A549 (cell line): Measurements from ENCODE around the gene GRID1.

ENCODE experiments used
- BHLHE40 ChIP-seq: IDR thresholded peaks from 2 replicates; pipeline ENCODE4 v1.6.1; 2012; ENCODE audit warnings: low read depth, low read length, inconsistent platforms
- CTCF ChIP-seq: fragments of >200 bp; sonication (Bioruptor Twin); formaldehyde crosslinking; IDR thresholded peaks from 3 replicates; pipeline ENCODE4 v1.5.1; 2016
- EP300 ChIP-seq, 2 experiments: fragments of >200 bp; sonication (Bioruptor Twin); formaldehyde crosslinking; IDR thresholded peaks; 2 replicates in 1 of 2; 3 replicates in 1 of 2; pipeline ENCODE4 v1.6.1; 2016 to 2017
- GATA3 ChIP-seq: IDR thresholded peaks from 2 replicates; pipeline ENCODE4 v1.6.1; 2012; ENCODE audit warnings: borderline replicate concordance
- HDAC2 ChIP-seq: fragments of 200-600 bp; sonication (generic); IDR thresholded peaks from 2 replicates; pipeline ENCODE4 v1.6.1; 2016
- JUNB ChIP-seq: fragments of >200 bp; sonication (Bioruptor Twin); formaldehyde crosslinking; IDR thresholded peaks from 2 replicates; pipeline ENCODE4 v1.6.1; 2016
- KDM5A ChIP-seq: fragments of 200-600 bp; sonication (generic); IDR thresholded peaks from 2 replicates; pipeline ENCODE4 v1.6.1; 2016; ENCODE audit warnings: antibody characterized with exemption, mild to moderate bottlenecking
- MAX ChIP-seq: IDR thresholded peaks from 2 replicates; pipeline ENCODE4 v1.6.1; 2012
- POLR2A ChIP-seq: IDR thresholded peaks from 2 replicates; pipeline ENCODE4 v1.6.1; 2012; ENCODE audit warnings: mild to moderate bottlenecking, low read length
- RARB ChIP-seq: fragments of 250-450 bp; sonication (Bioruptor Pico); IDR thresholded peaks from 2 replicates; pipeline ENCODE4 v1.8.0; 2021; ENCODE audit warnings: mild to moderate bottlenecking, moderate library complexity
- REST ChIP-seq: fragments of 200-600 bp; sonication (generic); IDR thresholded peaks from 2 replicates; pipeline ENCODE4 v1.6.1; 2016; ENCODE audit warnings: antibody characterized with exemption, mild to moderate bottlenecking, moderate library complexity
- ZC3H11A ChIP-seq: fragments of 450-650 bp; IDR thresholded peaks from 2 replicates; pipeline ENCODE4 v1.6.1; 2014; ENCODE audit warnings: antibody characterized with exemption, mild to moderate bottlenecking

- TF ChIP-seq CTCF (no peak), HDAC2 (no peak), BHLHE40 (no peak), KDM5A (no peak), EP300 (IDR thresholded peaks at IDR 0.05) (no peak), REST (no peak), POLR2A (no peak), JUNB (no peak), ZC3H11A (no peak), RARB (CRISPR knock-in tag) (no peak), MAX (no peak), GATA3 (no peak)
These were observed 6.2 kb upstream of the GRID1 start for GRCh38 chr10:86372784-86373239.
